ENCODE data around the gene HIVEP3. TPM values are rescaled to one million over a fixed set of nuclear protein-coding genes. Genes with fewer than 3 reads are reported as not detected.

HIVEP3 gene
- total and polyA plus RNA-seq, 3 experiments from 2014 or later, result 15.1 to 24.0 (median 23.0) TPM

DNA sequence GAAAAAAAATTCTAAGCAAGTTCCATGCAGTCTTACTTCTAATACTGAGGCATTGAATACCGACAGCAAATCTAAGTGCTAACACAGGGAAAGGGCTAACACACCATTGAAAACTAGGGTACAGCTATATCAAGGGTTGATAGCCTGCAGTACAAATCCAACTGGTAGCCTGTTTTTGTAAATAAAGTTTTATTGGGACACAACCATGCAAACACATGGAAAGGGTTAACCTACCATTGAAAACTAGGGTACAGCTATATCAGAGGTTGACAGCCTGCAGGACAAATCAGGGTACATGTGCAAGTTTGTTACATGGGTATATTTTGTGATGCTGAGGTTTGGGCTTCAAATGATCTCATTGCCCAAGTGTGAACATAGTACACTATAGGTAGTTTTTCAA lies 212.9 kb downstream of the HIVEP3 start:
- Mint-ChIP-seq H3K27me3 (no peaks in the 10 kb centered on the region), H3K9me3 (peaks cover 0 to 2% (median 0%) of the 10 kb centered on the region in 5 donors), H3K4me1 (peaks cover 0 to 3% (median 0%) of the 10 kb centered on the region in 3 donors), H3K36me3 (peaks cover 0 to 2% (median 0%) of the 10 kb centered on the region in 3 donors), H3K27ac (no peak overlapping the region), H3K4me3 (no peak overlapping the region)
- Histone ChIP-seq H3K27me3 (ENCODE audit: insufficient read depth, low read length, poor library complexity, severe bottlenecking) (no peaks in the 10 kb centered on the region), H3K4me1 (ENCODE audit: insufficient read depth, low read length) (no peaks in the 10 kb centered on the region), H3K9me3 (ENCODE audit: low read length) (no peaks in the 10 kb centered on the region), H3K27ac (ENCODE audit: low read depth, low read length) (no peak overlapping the region), H3K4me3 (ENCODE audit: low read length) (no peak overlapping the region), H3K36me3 (ENCODE audit: insufficient read depth, low read length) (no peaks in the 10 kb centered on the region)
- DNase-seq, result no peak
- ChIA-PET POLR2A (no interaction called here), CTCF (no interaction called here)

GRCh38 chr1:41704196-41704595 lies 214.5 kb downstream of the HIVEP3 start:
- ChIA-PET POLR2A (no interaction called here), CTCF (interaction anchor here (0.9 kb wide), 1 partner anchor 31 kb away, joined by 3 read pairs; no protein-coding TSS in a partner anchor)
- Histone ChIP-seq H3K4me1 (ENCODE audit: insufficient read depth, low read length) (peaks cover 7% of the 10 kb centered on the region), H3K36me3 (ENCODE audit: insufficient read depth, low read length) (no peaks in the 10 kb centered on the region), H3K4me3 (ENCODE audit: low read length) (no peak overlapping the region), H3K27ac (ENCODE audit: low read depth, low read length) (no peak overlapping the region), H3K27me3 (ENCODE audit: insufficient read depth, low read length, poor library complexity, severe bottlenecking) (no peaks in the 10 kb centered on the region), H3K9me3 (ENCODE audit: low read length) (no peaks in the 10 kb centered on the region)
- DNase-seq, result no peak
- Mint-ChIP-seq H3K4me1 (peaks cover 8 to 15% (median 12%) of the 10 kb centered on the region in 3 donors), H3K4me3 (no peak overlapping the region), H3K9me3 (peaks cover 0 to 2% (median 0%) of the 10 kb centered on the region in 5 donors), H3K27me3 (peaks cover 0 to 3% of the 10 kb centered on the region in 2 donors), H3K36me3 (peaks cover 0 to 2% (median 0%) of the 10 kb centered on the region in 3 donors), H3K27ac (no peak overlapping the region)

GRCh38 chr1:41702771-41703170 lies 216.0 kb downstream of the HIVEP3 start:
- H3K36me3 ChIP-seq (ENCODE audit: insufficient read depth, low read length), result no peaks in the 10 kb centered on the region
- no peaks in the 10 kb centered on the region for H3K9me3 ChIP-seq (ENCODE audit: low read length)
- no peak overlapping the region for H3K4me3 Mint-ChIP-seq
- H3K27ac Mint-ChIP-seq, result no peak overlapping the region
- H3K27ac ChIP-seq (ENCODE audit: low read depth, low read length), result no peak overlapping the region
- ChIA-PET CTCF (no interaction called here), POLR2A (no interaction called here)
- H3K27me3 Mint-ChIP-seq, result peaks cover 0 to 3% of the 10 kb centered on the region in 2 donors
- H3K36me3 Mint-ChIP-seq, result peaks cover 0 to 2% (median 0%) of the 10 kb centered on the region in 3 donors
- H3K4me1 ChIP-seq (ENCODE audit: insufficient read depth, low read length), result peaks cover 7% of the 10 kb centered on the region
- H3K4me1 Mint-ChIP-seq, result peaks cover 13 to 29% (median 21%) of the 10 kb centered on the region in 3 donors
- no peak for DNase-seq
- H3K9me3 Mint-ChIP-seq, result peaks cover 0 to 2% (median 0%) of the 10 kb centered on the region in 5 donors
- H3K27me3 ChIP-seq (ENCODE audit: insufficient read depth, low read length, poor library complexity, severe bottlenecking), result no peaks in the 10 kb centered on the region
- no peak overlapping the region for H3K4me3 ChIP-seq (ENCODE audit: low read length)

GRCh38 chr1:41700986-41701535 lies 217.7 kb downstream of the HIVEP3 start:
- POLR2A ChIA-PET, result no interaction called here
- Histone ChIP-seq H3K4me3 (ENCODE audit: low read length) (no peak overlapping the region), H3K27me3 (ENCODE audit: insufficient read depth, low read length, poor library complexity, severe bottlenecking) (no peaks in the 10 kb centered on the region), H3K9me3 (ENCODE audit: low read length) (no peaks in the 10 kb centered on the region), H3K4me1 (ENCODE audit: insufficient read depth, low read length) (peaks cover 7% of the 10 kb centered on the region), H3K27ac (ENCODE audit: low read depth, low read length) (no peak overlapping the region), H3K36me3 (ENCODE audit: insufficient read depth, low read length) (no peaks in the 10 kb centered on the region)
- CTCF ChIA-PET, result no interaction called here
- no peak for DNase-seq
- Mint-ChIP-seq H3K36me3 (no peaks in the 10 kb centered on the region), H3K27ac (peak overlapping the region in 2 of 8 donors; percentile 7 to 74), H3K4me3 (no peak overlapping the region), H3K4me1 (peaks cover 13 to 29% (median 21%) of the 10 kb centered on the region in 3 donors), H3K9me3 (peaks cover 0 to 2% (median 0%) of the 10 kb centered on the region in 5 donors), H3K27me3 (peaks cover 0 to 3% of the 10 kb centered on the region in 2 donors)

DNA sequence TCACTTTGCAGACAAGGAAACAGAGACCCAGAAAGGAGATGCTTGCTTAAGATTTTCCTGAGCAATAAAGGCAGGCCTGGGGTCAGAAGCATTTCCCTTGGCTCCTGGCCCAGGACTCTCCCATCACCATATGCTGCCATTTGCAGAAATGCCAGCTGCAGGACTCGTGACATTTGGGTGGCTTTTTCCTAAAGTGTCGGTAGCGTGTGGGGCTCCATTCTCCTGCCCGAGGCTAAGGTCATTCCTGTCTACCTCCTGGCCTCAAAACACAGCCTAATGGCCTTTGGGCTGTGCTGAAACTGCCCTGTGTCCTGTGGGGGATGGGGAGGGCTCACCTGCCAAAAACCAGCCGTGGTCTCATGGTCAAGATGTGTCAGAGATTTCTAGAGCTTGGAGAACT lies 218.1 kb downstream of the HIVEP3 start:
- Histone ChIP-seq H3K36me3 (ENCODE audit: insufficient read depth, low read length) (no peaks in the 10 kb centered on the region), H3K4me1 (ENCODE audit: insufficient read depth, low read length) (peaks cover 7% of the 10 kb centered on the region), H3K9me3 (ENCODE audit: low read length) (no peaks in the 10 kb centered on the region), H3K27me3 (ENCODE audit: insufficient read depth, low read length, poor library complexity, severe bottlenecking) (no peaks in the 10 kb centered on the region), H3K27ac (ENCODE audit: low read depth, low read length) (no peak overlapping the region), H3K4me3 (ENCODE audit: low read length) (no peak overlapping the region)
- Mint-ChIP-seq H3K27ac (peak overlapping the region in 2 of 8 donors; percentile 7 to 79), H3K4me1 (peaks cover 13 to 29% (median 21%) of the 10 kb centered on the region in 3 donors), H3K27me3 (peaks cover 0 to 3% of the 10 kb centered on the region in 2 donors), H3K9me3 (peaks cover 0 to 2% (median 0%) of the 10 kb centered on the region in 5 donors), H3K4me3 (peak overlapping the region in 1 of 7 donors; percentile 23), H3K36me3 (no peaks in the 10 kb centered on the region)
- ChIA-PET CTCF (no interaction called here), POLR2A (no interaction called here)
- DNase-seq, result no peak

DNA sequence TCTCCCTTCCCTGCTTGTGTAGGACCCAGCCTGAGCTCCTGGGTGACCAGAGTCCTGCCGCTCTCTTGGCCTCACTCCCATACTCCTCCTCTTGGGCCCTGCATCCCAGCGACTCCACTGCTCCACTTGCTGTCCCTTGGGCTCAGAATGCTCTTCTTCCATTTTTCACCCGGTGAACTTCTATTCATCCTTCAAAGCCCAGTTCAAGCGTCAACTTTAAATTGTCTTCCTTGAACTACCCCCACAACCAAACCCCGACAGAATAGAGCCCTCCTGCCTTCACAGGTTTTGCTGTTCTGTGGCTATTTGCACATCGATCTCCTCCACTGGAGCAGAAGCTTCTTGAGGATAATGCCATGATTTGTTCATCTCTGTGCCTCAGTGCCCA lies 218.9 kb downstream of the HIVEP3 start:
- Histone ChIP-seq H3K27ac (ENCODE audit: low read depth, low read length) (no peak overlapping the region), H3K4me3 (ENCODE audit: low read length) (no peak overlapping the region), H3K36me3 (ENCODE audit: insufficient read depth, low read length) (no peaks in the 10 kb centered on the region), H3K4me1 (ENCODE audit: insufficient read depth, low read length) (peaks cover 7% of the 10 kb centered on the region), H3K27me3 (ENCODE audit: insufficient read depth, low read length, poor library complexity, severe bottlenecking) (no peaks in the 10 kb centered on the region), H3K9me3 (ENCODE audit: low read length) (no peaks in the 10 kb centered on the region)
- Mint-ChIP-seq H3K36me3 (no peaks in the 10 kb centered on the region), H3K9me3 (no peaks in the 10 kb centered on the region), H3K4me1 (peaks cover 13 to 29% (median 21%) of the 10 kb centered on the region in 3 donors), H3K27me3 (peaks cover 0 to 3% of the 10 kb centered on the region in 2 donors), H3K27ac (peak overlapping the region in 5 of 8 donors; percentile 5 to 71 (median 63)), H3K4me3 (peak overlapping the region in 3 of 7 donors; percentile 15 to 55 (median 19))
- ChIA-PET POLR2A (no interaction called here), CTCF (no interaction called here)
- DNase-seq, result no peak

DNA sequence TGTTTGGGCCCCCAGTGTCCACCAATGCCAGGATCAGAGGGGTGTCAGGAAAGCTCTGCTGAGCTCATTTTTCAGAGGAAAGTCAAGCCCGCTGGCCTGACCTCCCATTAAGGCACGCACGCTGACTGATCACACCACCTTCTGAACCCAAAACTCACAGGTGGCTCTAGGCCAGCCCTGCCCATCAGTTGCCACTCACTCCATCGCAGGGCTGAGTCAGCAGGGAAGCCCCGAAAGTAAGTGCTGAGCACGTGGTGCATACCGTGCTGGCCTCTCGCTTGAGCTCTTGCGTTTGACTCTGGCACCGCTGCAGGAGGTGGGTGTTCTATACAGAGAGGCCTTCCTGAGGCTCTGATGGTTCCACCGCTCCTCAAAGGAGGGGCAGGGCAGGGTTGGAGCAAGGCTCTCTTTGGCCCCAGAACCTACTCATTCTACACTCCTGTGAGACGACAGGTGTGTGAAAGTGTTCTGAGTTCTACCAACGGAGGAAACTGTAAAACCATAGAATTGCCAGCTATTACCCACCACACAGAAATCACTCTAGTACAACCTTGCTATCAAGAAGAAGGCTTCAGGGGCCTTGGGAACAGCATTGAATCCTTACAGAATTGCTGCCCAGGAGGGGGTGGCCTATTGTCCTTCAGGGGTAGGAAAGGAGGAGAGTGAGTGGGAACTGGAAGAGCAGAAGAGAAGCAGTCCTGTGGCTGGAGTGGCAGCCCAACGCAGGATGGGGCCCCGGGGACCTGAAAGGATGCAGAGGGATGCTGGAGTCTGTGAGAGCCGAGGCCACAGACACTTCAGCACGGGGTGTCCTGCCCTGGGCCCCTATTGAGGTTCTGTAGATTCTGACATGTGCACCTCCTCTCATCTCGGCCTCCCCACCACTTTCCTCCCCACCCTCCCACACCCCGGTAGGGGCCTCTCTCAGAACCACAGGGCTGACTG lies 219.5 kb downstream of the HIVEP3 start:
- H3K4me3 ChIP-seq (ENCODE audit: low read length), result no peak overlapping the region
- no peaks in the 10 kb centered on the region for H3K9me3 ChIP-seq (ENCODE audit: low read length)
- no peak overlapping the region for H3K27ac ChIP-seq (ENCODE audit: low read depth, low read length)
- peak in 4 of 5 donors; percentile 7 to 61 (median 15) for DNase-seq
- H3K36me3 ChIP-seq (ENCODE audit: insufficient read depth, low read length), result no peaks in the 10 kb centered on the region
- POLR2A ChIA-PET, result no interaction called here
- Mint-ChIP-seq H3K9me3 (no peaks in the 10 kb centered on the region), H3K4me3 (peak overlapping the region in 5 of 7 donors; percentile 38 to 55 (median 52)), H3K27ac (peak overlapping the region in 7 of 8 donors; percentile 6 to 88 (median 76)), H3K36me3 (no peaks in the 10 kb centered on the region), H3K27me3 (peaks cover 0 to 3% of the 10 kb centered on the region in 2 donors), H3K4me1 (peaks cover 13 to 29% (median 21%) of the 10 kb centered on the region in 3 donors)
- CTCF ChIA-PET, result no interaction called here
- no peaks in the 10 kb centered on the region for H3K27me3 ChIP-seq (ENCODE audit: insufficient read depth, low read length, poor library complexity, severe bottlenecking)
- H3K4me1 ChIP-seq (ENCODE audit: insufficient read depth, low read length), result peaks cover 7% of the 10 kb centered on the region

DNA sequence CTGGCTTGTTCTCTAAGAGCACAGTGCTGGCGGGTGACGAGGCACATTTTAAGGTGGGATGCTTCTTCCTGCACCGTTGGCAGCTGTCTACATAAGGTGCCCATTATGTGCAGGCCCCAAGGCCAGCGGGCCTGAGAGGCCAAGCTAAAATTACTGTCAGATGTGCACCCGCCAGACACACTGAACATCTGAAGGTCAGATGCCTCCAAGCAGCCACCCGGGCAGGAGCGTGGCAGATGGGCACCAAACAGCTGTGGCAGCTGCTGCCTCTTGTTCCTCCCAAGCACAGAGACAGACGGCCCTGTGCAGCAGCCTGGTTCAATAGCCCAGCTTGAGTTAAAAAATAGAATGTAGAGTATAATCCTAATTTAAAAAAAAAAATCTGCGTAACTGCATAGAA lies 222.3 kb downstream of the HIVEP3 start:
- Histone ChIP-seq H3K4me3 (ENCODE audit: low read length) (no peak overlapping the region), H3K27ac (ENCODE audit: low read depth, low read length) (no peak overlapping the region), H3K9me3 (ENCODE audit: low read length) (no peaks in the 10 kb centered on the region), H3K27me3 (ENCODE audit: insufficient read depth, low read length, poor library complexity, severe bottlenecking) (no peaks in the 10 kb centered on the region), H3K36me3 (ENCODE audit: insufficient read depth, low read length) (no peaks in the 10 kb centered on the region), H3K4me1 (ENCODE audit: insufficient read depth, low read length) (peaks cover 7% of the 10 kb centered on the region)
- Mint-ChIP-seq H3K9me3 (no peaks in the 10 kb centered on the region), H3K27me3 (peaks cover 0 to 3% of the 10 kb centered on the region in 2 donors), H3K27ac (no peak overlapping the region), H3K4me1 (peaks cover 14 to 29% (median 21%) of the 10 kb centered on the region in 3 donors), H3K4me3 (no peak overlapping the region), H3K36me3 (no peaks in the 10 kb centered on the region)
- DNase-seq, result no peak
- POLR2A ChIA-PET, result no interaction called here
- CTCF ChIA-PET, result no interaction called here
